Skeletal muscle satellite cell (primary cell): ENCODE measurements around the gene AGPAT2.
"Not testable (repeated sequence)": the region's sequence is repeated elsewhere in the genome, so short reads cannot be mapped to it uniquely, and the experiment has no call there.

ENCODE experiments used
- H3K27me3 ChIP-seq: 2 replicates; pipeline ENCODE4 v1.7.0; 2013; ENCODE audit warnings: low read length; ENCODE audit not compliant: control insufficient read depth, insufficient read depth
- H3K36me3 ChIP-seq: 2 replicates; pipeline ENCODE4 v1.7.0; 2013; ENCODE audit warnings: mild to moderate bottlenecking, control low read depth, low read length; ENCODE audit not compliant: insufficient read depth
- H3K4me1 ChIP-seq: 2 replicates; pipeline ENCODE4 v1.7.0; 2013; ENCODE audit warnings: low read length; ENCODE audit not compliant: control insufficient read depth, insufficient read depth
- H3K4me2 ChIP-seq: 2 replicates; pipeline ENCODE4 v1.7.0; 2013; ENCODE audit warnings: mild to moderate bottlenecking, low read length
- H3K4me3 ChIP-seq: 2 replicates; pipeline ENCODE4 v1.7.0; 2013; ENCODE audit warnings: low read length
- H3K9ac ChIP-seq: 2 replicates; pipeline ENCODE4 v1.7.0; 2013; ENCODE audit warnings: mild to moderate bottlenecking, low read depth, low read length, moderate library complexity
- H3K9me3 ChIP-seq: replicated peaks from 2 replicates; pipeline ENCODE4 v1.7.0; 2013; ENCODE audit warnings: mild to moderate bottlenecking, control low read depth, low read length

Gene AGPAT2

DNA sequence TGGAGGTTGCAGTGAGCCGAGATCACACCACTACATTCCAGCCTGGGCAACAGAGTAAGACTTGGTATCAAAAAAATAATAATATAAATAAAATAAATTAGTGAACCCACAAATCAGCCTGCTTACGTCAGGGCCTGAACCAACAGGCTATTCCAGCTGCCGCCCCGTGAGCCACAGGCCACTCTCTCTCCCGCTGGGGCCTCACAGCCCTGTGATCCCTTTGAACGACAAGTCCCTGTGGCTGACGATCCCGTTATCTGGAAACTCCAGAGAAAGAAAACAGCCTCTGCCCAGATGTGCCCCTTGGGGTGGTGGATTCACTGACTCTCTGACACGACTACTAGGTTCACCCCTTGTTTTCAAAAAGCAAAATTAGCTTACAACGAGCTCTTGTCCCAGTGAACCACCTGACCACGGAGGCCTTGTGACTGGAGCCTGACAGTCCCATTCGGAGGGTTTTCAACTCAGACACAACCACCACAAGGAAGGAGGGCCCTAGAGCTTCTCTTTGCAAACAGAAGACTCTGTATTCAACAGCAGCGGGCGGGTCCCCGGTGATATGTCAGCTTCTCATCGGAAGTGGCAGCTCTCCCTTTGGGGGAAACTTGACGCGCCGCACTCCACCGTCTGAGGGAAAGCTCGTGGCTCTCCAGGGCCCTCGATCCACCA is 20.7 kb upstream of the AGPAT2 start:
- H3K9ac ChIP-seq = no peak overlapping the region
- peaks cover 30% of the 10 kb centered on the region for H3K27me3 ChIP-seq
- H3K36me3 ChIP-seq = no peaks in the 10 kb centered on the region
- no peak overlapping the region for H3K4me2 ChIP-seq
- H3K9me3 ChIP-seq = no peaks in the 10 kb centered on the region
- no peaks in the 10 kb centered on the region for H3K4me1 ChIP-seq
- H3K4me3 ChIP-seq = no peak overlapping the region

DNA sequence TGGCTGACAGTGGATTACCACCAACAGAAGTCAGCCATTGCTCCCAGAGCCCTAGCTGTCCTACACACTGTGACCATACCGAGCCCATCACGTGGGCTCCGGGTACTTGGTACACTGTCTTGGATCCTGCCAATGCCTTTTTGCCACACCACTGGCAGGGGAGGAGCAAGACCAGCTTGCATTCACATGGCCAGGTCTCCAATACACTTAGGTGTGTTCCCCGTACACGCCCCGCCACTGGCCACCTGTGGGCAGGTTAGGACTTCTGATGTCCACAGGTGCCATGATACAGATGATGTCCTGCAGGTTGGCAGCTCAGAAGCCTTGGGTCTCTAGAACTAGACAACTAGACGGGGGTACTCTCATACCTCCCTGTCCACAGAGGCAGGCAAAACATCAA is 19.8 kb upstream of the AGPAT2 start:
- Histone ChIP-seq H3K9ac (no peak overlapping the region), H3K4me2 (no peak overlapping the region), H3K36me3 (no peaks in the 10 kb centered on the region), H3K9me3 (no peaks in the 10 kb centered on the region), H3K27me3 (peaks cover 27% of the 10 kb centered on the region), H3K4me1 (no peaks in the 10 kb centered on the region), H3K4me3 (no peak overlapping the region)

GRCh38 chr9:136705564-136705963 is 18.3 kb upstream of the AGPAT2 start:
- Histone ChIP-seq H3K9me3 (no peaks in the 10 kb centered on the region), H3K4me1 (no peaks in the 10 kb centered on the region), H3K27me3 (peaks cover 34% of the 10 kb centered on the region), H3K9ac (no peak overlapping the region), H3K4me2 (no peak overlapping the region), H3K4me3 (no peak overlapping the region), H3K36me3 (no peaks in the 10 kb centered on the region)

DNA sequence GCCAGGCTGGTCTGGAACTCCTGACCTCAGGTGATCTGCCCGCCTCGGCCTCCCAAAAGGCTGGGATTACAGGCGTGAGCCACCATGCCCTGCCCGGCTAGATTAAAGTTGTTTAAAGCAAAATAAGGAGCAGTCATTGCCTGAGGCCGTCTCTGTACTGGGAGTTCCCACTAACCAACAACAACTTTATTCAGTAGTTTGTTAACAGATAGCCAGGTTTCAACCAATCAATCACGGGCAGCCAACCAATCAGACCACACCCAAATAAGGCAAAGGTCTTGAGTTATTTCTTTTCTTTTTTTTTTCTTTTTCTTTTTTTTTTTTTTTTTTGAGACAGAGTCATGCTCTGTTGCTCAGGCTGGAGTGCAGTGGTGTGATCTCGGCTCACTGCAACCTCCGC is 17.5 kb upstream of the AGPAT2 start:
- H3K9me3 ChIP-seq, H3K4me1 ChIP-seq, H3K4me2 ChIP-seq, H3K36me3 ChIP-seq, H3K9ac ChIP-seq, H3K4me3 ChIP-seq: not testable (repeated sequence)
- H3K27me3 ChIP-seq = peaks cover 39% of the 10 kb centered on the region

- H3K27me3 ChIP-seq = peaks cover 49% of the 10 kb centered on the region
- H3K4me3 ChIP-seq = no peak overlapping the region
- no peak overlapping the region for H3K9ac ChIP-seq
- no peak overlapping the region for H3K4me2 ChIP-seq
- H3K4me1 ChIP-seq = no peaks in the 10 kb centered on the region
- H3K36me3 ChIP-seq = no peaks in the 10 kb centered on the region
- no peaks in the 10 kb centered on the region for H3K9me3 ChIP-seq
These were observed 16.1 kb upstream of the AGPAT2 start for GRCh38 chr9:136703276-136703860.

DNA sequence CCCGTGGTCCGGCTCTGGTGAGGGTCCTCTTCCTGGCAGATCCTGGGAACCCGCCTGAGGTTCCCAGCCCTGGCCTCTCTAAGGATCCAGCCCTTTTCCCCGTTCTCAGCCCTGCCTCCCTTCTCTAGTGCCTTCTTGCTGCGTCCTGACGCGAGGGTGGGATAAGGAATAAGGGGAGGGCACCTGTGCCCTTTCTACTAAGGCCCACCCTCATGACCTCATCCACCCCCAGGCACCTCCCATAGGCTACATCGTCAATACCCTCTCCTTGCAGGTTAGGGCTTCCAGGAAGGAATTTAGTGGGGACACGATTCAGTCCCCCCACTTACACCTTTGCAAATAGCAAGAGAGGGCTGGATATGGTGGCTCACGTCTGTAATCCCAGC is 14.4 kb upstream of the AGPAT2 start:
- H3K4me3 ChIP-seq = no peak overlapping the region
- H3K9me3 ChIP-seq = no peaks in the 10 kb centered on the region
- peaks cover 58% of the 10 kb centered on the region for H3K27me3 ChIP-seq
- no peaks in the 10 kb centered on the region for H3K36me3 ChIP-seq
- no peak overlapping the region for H3K4me2 ChIP-seq
- H3K9ac ChIP-seq = no peak overlapping the region
- H3K4me1 ChIP-seq = no peaks in the 10 kb centered on the region

DNA sequence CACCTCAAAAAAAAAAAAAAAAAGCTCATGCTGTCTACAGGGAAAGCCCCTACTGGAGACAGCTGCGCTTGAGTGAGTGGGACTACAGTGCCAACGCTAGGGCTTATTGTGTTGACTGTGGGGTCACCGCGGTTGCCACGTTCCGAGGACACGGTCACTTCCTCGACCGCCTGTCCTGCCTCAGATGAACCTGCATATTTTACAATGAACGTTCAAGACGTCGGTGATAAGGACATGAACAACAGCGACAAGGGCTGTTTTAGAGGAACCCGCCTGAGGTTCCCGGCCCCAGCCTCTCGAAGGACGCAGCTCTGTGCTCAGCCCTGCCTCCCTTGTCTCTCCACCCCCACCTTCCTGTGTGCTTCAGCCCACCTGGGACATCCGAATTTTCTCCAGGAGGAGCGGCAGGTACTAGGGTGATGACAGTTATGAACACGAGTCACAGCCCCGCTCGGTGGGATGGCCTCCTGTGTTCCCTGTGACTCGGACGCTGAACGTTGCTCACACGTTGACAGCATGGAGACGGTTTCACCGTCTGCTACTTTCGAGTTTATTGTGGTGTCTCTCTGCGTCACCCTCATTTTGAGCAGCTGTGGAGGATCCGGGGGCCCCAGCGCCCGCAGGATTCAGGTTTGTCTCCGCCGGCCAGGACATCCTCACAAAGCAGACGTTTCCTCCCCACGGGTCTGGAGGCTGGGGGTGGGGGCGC is 13.9 kb upstream of the AGPAT2 start:
- Histone ChIP-seq H3K9ac (no peak overlapping the region), H3K4me2 (no peak overlapping the region), H3K36me3 (no peaks in the 10 kb centered on the region), H3K9me3 (no peaks in the 10 kb centered on the region), H3K4me3 (no peak overlapping the region), H3K27me3 (peaks cover 61% of the 10 kb centered on the region), H3K4me1 (no peaks in the 10 kb centered on the region)

DNA sequence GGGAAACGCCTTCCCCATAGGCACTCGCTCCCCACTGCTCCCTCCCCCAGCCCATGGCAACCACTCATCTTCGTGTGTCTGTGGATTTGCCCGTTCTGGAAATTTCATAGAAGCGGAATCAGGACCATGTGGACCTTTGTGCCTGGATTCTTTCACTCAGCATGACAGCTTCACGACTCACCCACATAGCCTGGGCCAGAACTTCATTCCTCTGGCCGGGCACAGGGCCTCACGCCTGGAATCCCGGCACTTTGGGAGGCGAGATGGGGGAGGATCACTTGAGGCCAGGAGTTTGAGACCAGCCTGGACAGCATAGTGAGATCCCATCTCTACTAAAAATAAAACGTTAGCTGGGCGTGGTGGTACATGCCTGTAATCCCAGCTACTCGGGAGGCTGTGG is 13.0 kb upstream of the AGPAT2 start:
- H3K4me1 ChIP-seq = no peaks in the 10 kb centered on the region
- peaks cover 61% of the 10 kb centered on the region for H3K27me3 ChIP-seq
- H3K9me3 ChIP-seq = no peaks in the 10 kb centered on the region
- H3K36me3 ChIP-seq = no peaks in the 10 kb centered on the region
- no peak overlapping the region for H3K4me2 ChIP-seq
- H3K9ac ChIP-seq = no peak overlapping the region
- H3K4me3 ChIP-seq = no peak overlapping the region

DNA sequence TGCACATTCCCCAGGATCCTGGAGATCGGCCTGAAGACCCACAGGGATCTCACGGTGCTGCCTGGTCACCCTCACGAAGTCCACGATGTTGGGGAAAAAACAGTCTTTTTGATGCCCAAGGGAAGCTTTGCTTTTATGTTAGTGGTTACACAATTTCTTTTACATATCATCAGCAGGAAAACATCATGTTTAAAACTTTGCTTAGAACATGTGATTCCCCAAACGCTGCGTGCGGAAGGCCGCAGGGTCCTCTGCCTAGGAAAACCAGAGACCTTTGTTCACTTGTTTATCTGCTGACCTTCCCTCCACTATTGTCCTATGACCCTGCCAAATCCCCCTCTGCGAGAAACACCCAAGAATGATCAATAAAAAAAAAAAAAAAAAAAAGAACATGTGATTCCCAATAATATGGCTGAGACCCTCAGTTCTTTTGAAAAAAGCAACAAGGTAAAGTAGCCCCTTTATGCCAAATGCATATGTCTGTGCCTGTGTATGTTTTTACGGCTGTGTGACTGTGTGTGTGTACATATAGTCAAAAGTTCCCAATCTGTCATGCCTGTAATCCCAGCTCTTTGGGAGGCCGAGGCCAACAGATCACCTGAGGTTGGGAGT is 11.5 kb upstream of the AGPAT2 start:
- no peak overlapping the region for H3K4me3 ChIP-seq

DNA sequence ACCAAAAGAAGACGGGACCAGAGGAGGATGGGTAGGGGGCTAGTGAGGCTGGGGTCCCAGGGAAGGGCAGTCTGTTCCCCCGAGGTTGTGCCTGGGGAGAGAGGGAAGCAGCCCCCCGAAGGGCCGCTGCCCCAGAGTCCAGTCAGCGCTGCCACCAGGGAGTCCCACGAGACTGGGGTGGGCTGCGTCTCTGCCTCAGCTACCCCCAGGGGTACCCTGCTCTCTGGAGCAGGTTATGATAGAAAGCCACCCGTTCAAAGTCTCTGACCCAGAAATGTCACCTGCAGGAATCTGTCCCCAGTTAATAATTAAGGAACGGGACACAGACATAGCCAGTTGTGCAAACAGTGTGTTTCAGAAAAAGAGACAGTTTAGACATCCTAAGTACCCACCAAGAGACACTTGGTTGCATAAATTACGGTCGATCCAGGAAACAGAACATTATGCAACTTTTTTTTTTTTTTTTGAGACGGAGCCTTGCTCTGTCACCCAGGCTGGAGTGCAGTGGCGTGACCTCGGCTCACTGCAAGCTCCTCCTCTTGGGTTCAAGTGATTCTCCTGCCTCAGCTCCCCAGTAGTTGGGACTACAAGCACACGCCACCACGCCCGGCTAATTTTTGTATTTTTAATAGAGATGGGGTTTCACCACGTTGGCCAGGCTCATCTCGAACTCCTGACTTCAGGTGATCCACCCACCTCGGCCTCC is 10.7 kb upstream of the AGPAT2 start:
- Histone ChIP-seq H3K4me2 (no peak overlapping the region), H3K4me3 (no peak overlapping the region), H3K9me3 (no peaks in the 10 kb centered on the region), H3K4me1 (peaks cover 5% of the 10 kb centered on the region), H3K36me3 (no peaks in the 10 kb centered on the region), H3K27me3 (peaks cover 55% of the 10 kb centered on the region), H3K9ac (no peak overlapping the region)

More for the DNA sequence above, 11.5 kb upstream of the AGPAT2 start:
- no peaks in the 10 kb centered on the region for H3K36me3 ChIP-seq
- no peak overlapping the region for H3K4me2 ChIP-seq
- peaks cover 3% of the 10 kb centered on the region for H3K4me1 ChIP-seq
- peaks cover 60% of the 10 kb centered on the region for H3K27me3 ChIP-seq
- H3K9ac ChIP-seq = no peak overlapping the region
- H3K9me3 ChIP-seq = no peaks in the 10 kb centered on the region

DNA sequence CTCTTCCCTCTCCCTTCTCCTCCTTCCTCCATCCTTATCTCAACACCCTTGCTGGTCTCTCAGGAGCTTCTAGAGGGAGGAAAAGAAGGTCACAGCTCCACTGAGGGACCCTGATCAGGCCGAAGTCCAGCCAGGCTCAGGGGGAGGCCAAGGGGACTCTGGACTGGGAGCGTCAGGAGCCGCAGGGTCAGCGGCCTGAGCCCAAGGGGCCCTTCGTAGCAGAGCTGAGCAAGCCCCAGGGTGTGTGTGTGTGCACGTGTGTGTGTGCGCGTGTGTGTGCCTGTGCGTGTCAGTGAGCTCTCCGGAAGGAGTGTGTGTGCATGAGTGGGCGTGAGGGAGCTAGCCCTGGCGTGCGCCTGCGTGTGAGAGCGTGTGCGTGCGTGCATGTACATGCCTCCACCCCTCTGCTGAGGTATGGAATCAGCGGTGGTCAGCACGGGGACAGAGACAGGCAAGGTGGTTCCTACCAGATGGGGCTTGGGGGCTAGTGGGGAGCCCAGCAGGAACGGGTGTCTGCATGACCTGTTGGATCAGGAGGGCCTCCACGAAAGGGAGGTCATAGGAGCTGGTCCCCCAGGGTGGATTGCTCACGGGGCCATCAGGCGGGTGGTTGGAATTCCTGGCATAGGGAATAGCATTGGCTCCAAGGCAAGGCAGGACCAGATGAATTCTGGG is 10.0 kb upstream of the AGPAT2 start:
- Histone ChIP-seq H3K4me3 (no peak overlapping the region), H3K9ac (no peak overlapping the region), H3K4me2 (no peak overlapping the region), H3K36me3 (no peaks in the 10 kb centered on the region), H3K9me3 (no peaks in the 10 kb centered on the region), H3K4me1 (peaks cover 5% of the 10 kb centered on the region), H3K27me3 (peaks cover 55% of the 10 kb centered on the region)
